Upper lobe of left lung (tissue), 6 donors: ENCODE results near the gene AFAP1. TPM values are rescaled to one million over a fixed set of nuclear protein-coding genes. Genes with fewer than 3 reads are reported as not detected.
A peak's percentile ranks its signal among the peaks of the same experiment; 100 is the strongest.

Experiments used
- ATAC-seq, 2 donors: fragments of 200-7000 bp; cut with Tn5 transposase; one replicate each; pipeline ENCODE4 v1.9.1; 2022; ENCODE audit warnings: mild to moderate bottlenecking in 2 of 2, moderate library complexity in 2 of 2; ENCODE audit not compliant: low FRiP score in 2 of 2
- DNase-seq, 2 donors: peaks; one replicate each; pipeline ENCODE4 v3.0.0-alpha.2; 2019 to 2020
- H3K27ac ChIP-seq, 4 donors: fragments of 200-600 bp; sonication (generic); one replicate each; pipeline ENCODE4 v1.5.1; 2016 to 2019
- H3K27me3 ChIP-seq, 4 donors: fragments of 200-600 bp; sonication (generic); one replicate each; pipeline ENCODE4 v1.5.1; 2017 to 2019
- H3K36me3 ChIP-seq, 4 donors: fragments of 200-600 bp; sonication (generic); one replicate each; pipeline ENCODE4 v1.5.1; 2016 to 2019
- H3K4me1 ChIP-seq, 4 donors: fragments of 200-600 bp; sonication (generic); one replicate each; pipeline ENCODE4 v1.5.1; 2018 to 2019
- H3K4me3 ChIP-seq, 4 donors: fragments of 200-600 bp; sonication (generic); one replicate each; pipeline ENCODE4 v1.5.1; 2017 to 2019; ENCODE audit warnings: mild to moderate bottlenecking in 2 of 4, moderate library complexity in 1 of 4
- H3K9me3 ChIP-seq, 4 donors: fragments of 200-600 bp; sonication (generic); one replicate each; pipeline ENCODE4 v1.5.1; 2018 to 2019
- CTCF ChIP-seq, 6 experiments: fragments of 450-650 bp in 4 of 6; fragments of 200-600 bp in 2 of 6; sonication (generic) in 2 of 6; IDR thresholded peaks; one replicate each; pipeline ENCODE4 v1.5.1; 2016 to 2019; ENCODE audit warnings: antibody characterized with exemption in 6 of 6
- EP300 ChIP-seq, 4 donors: sonication (generic); formaldehyde crosslinking; IDR thresholded peaks; one replicate each; pipeline ENCODE4 v1.5.1; 2017; ENCODE audit warnings: antibody characterized with exemption in 4 of 4, control low read depth in 2 of 4
- POLR2A ChIP-seq, 4 donors: fragments of 450-650 bp; IDR thresholded peaks; one replicate each; pipeline ENCODE4 v1.5.1; 2016 to 2017; ENCODE audit warnings: antibody characterized with exemption in 4 of 4, mild to moderate bottlenecking in 2 of 4
- POLR2AphosphoS5 ChIP-seq, 2 donors: sonication (generic); formaldehyde crosslinking; IDR thresholded peaks; one replicate each; pipeline ENCODE4 v1.5.1; 2017; ENCODE audit warnings: antibody characterized with exemption in 2 of 2
- WGBS, 2 donors: methylation state at CpG; one replicate each; pipeline ENCODE4 v1.1.5; 2017 to 2018; 5-methylcytosine and 5-hydroxymethylcytosine counted together
- total RNA-seq, 6 donors: library from RNA; depleted of rRNA in 4 of 6; stranded (reverse); fragments of >200 nt in 4 of 6; gene quantifications; one replicate each; pipeline versions ENCODE4 v1.1.0 to v1.2.1, GENCODE V29; 2016 to 2021
- donor health status: DM: no; HTN: no; CAD: no; lungs with moderate emphysema.
- donor health status: DM: no; HTN: yes; CAD: no; lungs with severe emphysema.

The AFAP1 gene
- total RNA-seq, 6 donors from 2014 or later: 10.9 to 26.7 (median 19.2) TPM

GRCh38 chr4:7714176-7714575 is 225.5 kb downstream of the AFAP1 start:
- Histone ChIP-seq H3K4me1 (peaks cover 0 to under 1% (median 0%) of the 10 kb centered on the region in 4 donors), H3K27ac (no peak overlapping the region), H3K4me3 (no peak overlapping the region), H3K27me3 (no peaks in the 10 kb centered on the region), H3K9me3 (peaks cover 0 to 6% (median 0%) of the 10 kb centered on the region in 4 donors), H3K36me3 (no peaks in the 10 kb centered on the region)
- TF ChIP-seq POLR2A (IDR thresholded peaks at IDR 0.05): no peak
- no peak for TF ChIP-seq CTCF (IDR thresholded peaks at IDR 0.05)
- TF ChIP-seq POLR2AphosphoS5 (IDR thresholded peaks at IDR 0.05): no peak
- no peak for TF ChIP-seq EP300 (IDR thresholded peaks at IDR 0.05)
- DNase-seq (peak in 1 of 2 donors; percentile 66), ATAC-seq (no peak)
- WGBS, 2 donors: 94 to 95% methylated on average over 16 to 20 of the region's 20 CpGs

GRCh38 chr4:7713757-7714156 is 225.9 kb downstream of the AFAP1 start:
- no peak overlapping the region for H3K27ac ChIP-seq
- H3K36me3 ChIP-seq: no peaks in the 10 kb centered on the region
- 81% methylated on average over 7 of the region's 7 CpGs; no CpG with 5 or more reads in 1 of the 2 donors for WGBS, 2 donors
- no peaks in the 10 kb centered on the region for H3K4me1 ChIP-seq
- ATAC-seq (no peak), DNase-seq (peak in 1 of 2 donors; percentile 69)
- H3K27me3 ChIP-seq: no peaks in the 10 kb centered on the region
- H3K4me3 ChIP-seq: no peak overlapping the region
- no peak for TF ChIP-seq EP300 (IDR thresholded peaks at IDR 0.05)
- H3K9me3 ChIP-seq: peaks cover 0 to 6% (median 0%) of the 10 kb centered on the region in 4 donors

GRCh38 chr4:7712021-7712671 is 227.5 kb downstream of the AFAP1 start:
- 90 to 92% methylated on average over 17 to 19 of the region's 19 CpGs for WGBS, 2 donors
- no peaks in the 10 kb centered on the region for H3K36me3 ChIP-seq
- DNase-seq (no peak), ATAC-seq (no peak)
- H3K27me3 ChIP-seq: no peaks in the 10 kb centered on the region
- no peak overlapping the region for H3K4me3 ChIP-seq
- H3K4me1 ChIP-seq: no peaks in the 10 kb centered on the region
- H3K27ac ChIP-seq: no peak overlapping the region
- TF ChIP-seq EP300 (IDR thresholded peaks at IDR 0.05): no peak
- no peak for TF ChIP-seq POLR2A (IDR thresholded peaks at IDR 0.05)
- no peak for TF ChIP-seq CTCF (IDR thresholded peaks at IDR 0.05)
- TF ChIP-seq POLR2AphosphoS5 (IDR thresholded peaks at IDR 0.05): no peak
- H3K9me3 ChIP-seq: peaks cover 0 to 6% (median 0%) of the 10 kb centered on the region in 4 donors

GRCh38 chr4:7711307-7711963 is 228.2 kb downstream of the AFAP1 start:
- no peaks in the 10 kb centered on the region for H3K27me3 ChIP-seq
- TF ChIP-seq POLR2AphosphoS5 (IDR thresholded peaks at IDR 0.05) (no peak), CTCF (IDR thresholded peaks at IDR 0.05) (no peak), POLR2A (IDR thresholded peaks at IDR 0.05) (no peak), EP300 (IDR thresholded peaks at IDR 0.05) (no peak)
- H3K36me3 ChIP-seq: no peaks in the 10 kb centered on the region
- no peak overlapping the region for H3K27ac ChIP-seq
- H3K9me3 ChIP-seq: peaks cover 0 to 6% (median 0%) of the 10 kb centered on the region in 4 donors
- ATAC-seq (no peak), DNase-seq (no peak)
- 95 to 96% methylated on average over 4 to 10 of the region's 10 CpGs for WGBS, 2 donors
- no peaks in the 10 kb centered on the region for H3K4me1 ChIP-seq
- H3K4me3 ChIP-seq: no peak overlapping the region

GRCh38 chr4:7710576-7711306 is 228.9 kb downstream of the AFAP1 start:
- Histone ChIP-seq H3K4me3 (no peak overlapping the region), H3K27ac (no peak overlapping the region), H3K27me3 (no peaks in the 10 kb centered on the region), H3K4me1 (no peaks in the 10 kb centered on the region), H3K36me3 (no peaks in the 10 kb centered on the region), H3K9me3 (peaks cover 0 to 6% (median 0%) of the 10 kb centered on the region in 4 donors)
- DNase-seq (no peak), ATAC-seq (no peak)
- whole genome bisulfite sequencing, 2 donors: 90 to 91% methylated on average over 15 to 21 of the region's 21 CpGs
- TF ChIP-seq POLR2A (IDR thresholded peaks at IDR 0.05) (no peak), CTCF (IDR thresholded peaks at IDR 0.05) (no peak), EP300 (IDR thresholded peaks at IDR 0.05) (no peak), POLR2AphosphoS5 (IDR thresholded peaks at IDR 0.05) (no peak)
